Left lung (tissue), 10 donors: Measurements from ENCODE around the gene EFNA2. TPM values are rescaled to one million over a fixed set of nuclear protein-coding genes. Genes with fewer than 3 reads are reported as not detected.
"Not testable (repeated sequence)": the region's sequence is repeated elsewhere in the genome, so short reads cannot be mapped to it uniquely, and the experiment has no call there.

Source experiments
- ATAC-seq: fragments of 200-7000 bp; cut with Tn5 transposase; one replicate; pipeline ENCODE4 v1.9.1; 2020; ENCODE audit warnings: moderate library complexity
- DNase-seq, 4 donors: peaks; one replicate each; pipeline ENCODE4 v3.0.0-alpha.2; 2013 to 2020
- H3K27ac ChIP-seq, 2 donors: fragments of 200-600 bp; sonication (generic) in 1 of 2; one replicate each; pipeline versions ENCODE4 v1.5.0 to v1.8.0; 2020 to 2021
- H3K27me3 ChIP-seq, 2 donors: fragments of 200-600 bp; sonication (generic) in 1 of 2; one replicate each; pipeline versions ENCODE4 v1.5.0 to v1.8.0; 2020 to 2021
- H3K36me3 ChIP-seq, 2 donors: fragments of 200-600 bp; sonication (generic) in 1 of 2; one replicate each; pipeline versions ENCODE4 v1.5.0 to v1.8.0; 2020 to 2021
- H3K4me1 ChIP-seq, 2 donors: fragments of 200-600 bp; one replicate each; pipeline ENCODE4 v1.8.0; 2021
- H3K4me3 ChIP-seq, 2 donors: fragments of 200-600 bp; sonication (generic) in 1 of 2; one replicate each; pipeline versions ENCODE4 v1.5.0 to v1.8.0; 2020 to 2021; ENCODE audit warnings: mild to moderate bottlenecking in 1 of 2
- H3K9me3 ChIP-seq, 2 donors: fragments of 200-600 bp; sonication (generic) in 1 of 2; one replicate each; pipeline versions ENCODE4 v1.5.0 to v1.8.0; 2020 to 2021
- CTCF ChIP-seq, 2 donors: fragments of 200-600 bp; sonication (generic) in 1 of 2; IDR thresholded peaks; one replicate each; pipeline versions ENCODE4 v1.5.0 to v1.8.0; 2021; ENCODE audit warnings: antibody characterized with exemption in 2 of 2
- intact Hi-C, 2 donors: fragments of 100-400 bp; cut with DNase I; formaldehyde crosslinking; loops; one replicate each; pipeline versions ENCODE4 v1.11.2 to v1.14.2; 2022
- polyA plus RNA-seq, 6 donors: library from polyadenylated mRNA; unstranded; fragments of 120-200 nt; gene quantifications; one replicate each; pipeline ENCODE4 v1.2.1, GENCODE V29; 2013; ENCODE audit not compliant: insufficient read length in 6 of 6
- total RNA-seq, 2 donors: library from RNA; stranded (reverse); fragmentation: NEBNext Ultra II Directional; extraction: Animal tissue kit (Norgen Biotek cat#: 25700); gene quantifications; one replicate each; pipeline ENCODE4 v1.2.1, GENCODE V29; 2021
- donor health status: DM: no; HTN: yes; CAD: no.
- donor health status: DM: no; HTN: no; CAD: no.

The EFNA2 gene
- total and polyA plus RNA-seq, 8 donors, result 0.48 to 2.0 (median 0.79) TPM; not detected in 1

GRCh38 chr19:1298235-1298634 is 12.6 kb downstream of the EFNA2 start:
- Histone ChIP-seq H3K27ac (no peak overlapping the region), H3K4me3 (no peak overlapping the region), H3K4me1 (peaks cover 3 to 4% of the 10 kb centered on the region in 2 donors), H3K27me3 (peaks cover 11 to 76% of the 10 kb centered on the region in 2 donors), H3K9me3 (no peaks in the 10 kb centered on the region), H3K36me3 (no peaks in the 10 kb centered on the region)
- DNase-seq (no peak), ATAC-seq (no peak)
- intact Hi-C loops, result no loop called here
- TF ChIP-seq CTCF (IDR thresholded peaks at IDR 0.05), result no peak

GRCh38 chr19:1299801-1300200 is 14.1 kb downstream of the EFNA2 start:
- intact Hi-C loops, result no loop called here
- H3K27me3 ChIP-seq, result peaks cover 8 to 61% of the 10 kb centered on the region in 2 donors
- DNase-seq (no peak), ATAC-seq (no peak)
- no peaks in the 10 kb centered on the region for H3K9me3 ChIP-seq
- H3K27ac ChIP-seq, result no peak overlapping the region
- TF ChIP-seq CTCF (IDR thresholded peaks at IDR 0.05), result no peak
- H3K4me3 ChIP-seq, result no peak overlapping the region
- H3K4me1 ChIP-seq, result peaks cover 3 to 4% of the 10 kb centered on the region in 2 donors
- H3K36me3 ChIP-seq, result no peaks in the 10 kb centered on the region

GRCh38 chr19:1300744-1301490 is 15.2 kb downstream of the EFNA2 start:
- Histone ChIP-seq H3K4me1 (no peaks in the 10 kb centered on the region), H3K36me3 (no peaks in the 10 kb centered on the region), H3K4me3 (no peak overlapping the region), H3K27me3 (peaks cover 0 to 50% of the 10 kb centered on the region in 2 donors), H3K27ac (no peak overlapping the region), H3K9me3 (no peaks in the 10 kb centered on the region)
- intact Hi-C loops, result no loop called here
- ATAC-seq (no peak), DNase-seq (no peak)
- TF ChIP-seq CTCF (IDR thresholded peaks at IDR 0.05), result no peak

- DNase-seq (no peak), ATAC-seq (no peak)
- no peaks in the 10 kb centered on the region for H3K4me1 ChIP-seq
- H3K9me3 ChIP-seq, result no peaks in the 10 kb centered on the region
- intact Hi-C loops, result no loop called here
- no peak overlapping the region for H3K27ac ChIP-seq
- H3K4me3 ChIP-seq, result no peak overlapping the region
- H3K36me3 ChIP-seq, result no peaks in the 10 kb centered on the region
- TF ChIP-seq CTCF (IDR thresholded peaks at IDR 0.05), result no peak
- peaks cover 0 to 38% of the 10 kb centered on the region in 2 donors for H3K27me3 ChIP-seq
Measured at GRCh38 chr19:1302533-1303239, 17.0 kb downstream of the EFNA2 start.

GRCh38 chr19:1304197-1304924 is 18.7 kb downstream of the EFNA2 start:
- DNase-seq, result no peak

GRCh38 chr19:1305354-1305753 is 19.7 kb downstream of the EFNA2 start:
- H3K9me3 ChIP-seq, H3K27ac ChIP-seq, intact Hi-C loops, H3K36me3 ChIP-seq, DNase-seq, H3K4me1 ChIP-seq, H3K4me3 ChIP-seq, ATAC-seq: not testable (repeated sequence)
- peaks cover 0 to 36% of the 10 kb centered on the region in 2 donors for H3K27me3 ChIP-seq

More at GRCh38 chr19:1304197-1304924, 18.7 kb downstream of the EFNA2 start:
- no peaks in the 10 kb centered on the region for H3K9me3 ChIP-seq
- intact Hi-C loops, result no loop called here
- H3K27ac ChIP-seq, result no peak overlapping the region
- no peak overlapping the region for H3K4me3 ChIP-seq
- no peak for TF ChIP-seq CTCF (IDR thresholded peaks at IDR 0.05)
- no peaks in the 10 kb centered on the region for H3K4me1 ChIP-seq
- H3K27me3 ChIP-seq, result peaks cover 0 to 36% of the 10 kb centered on the region in 2 donors
- no peak for ATAC-seq
- H3K36me3 ChIP-seq, result no peaks in the 10 kb centered on the region
